ENCODE results near the gene FGG.

- TF ChIP-seq CTCF (IDR thresholded peaks at IDR 0.05; ENCODE audit: insufficient read depth, low read depth, low read length) (peak; percentile 43), EZH2 (IDR thresholded peaks at IDR 0.05; ENCODE audit: insufficient read depth, low read length) (no peak)
Observed at GRCh38 chr4:154626793-154627484, 14.5 kb upstream of the FGG start.
